Heart left ventricle (tissue), 13 donors: ENCODE results near the gene TMBIM1.

Experiments used
- POLR2A ChIP-seq, 2 donors: fragments of 450-650 bp; IDR thresholded peaks; one replicate each; pipeline ENCODE4 v1.6.1; 2017; ENCODE audit warnings: antibody characterized with exemption in 2 of 2, mild to moderate bottlenecking in 2 of 2, moderate library complexity in 2 of 2
- TF ChIP-seq, protein P1 (sequence below), 12 donors: fragments of 200-600 bp; sonication (generic) in 4 of 12; IDR thresholded peaks; one replicate each; pipeline versions ENCODE4 v1.5.0 to v1.8.0; 2018 to 2022; ENCODE audit warnings: antibody characterized with exemption in 12 of 12, mild to moderate bottlenecking in 5 of 12
- donor health status: ischemic (EF 13 %, LVEDD 7.1; RV severe dilation, severe dysfunction).
- donor health status: DM: no; HTN: yes; CAD: no.
- donor health status: DM: no; HTN: no; CAD: no.
- donor health status: ischemic (EF 25% LVEDD 6.9; RV normal size, moderate dysfunction).
- donor health status: ischemic (EF 25% LVEDD 5.7; RV mildly dilated, moderate dysfunction).
- donor health status: ischemic (EF 35%, LVEDD 5.7; RV mildly dilated, moderate dysfunction).
- donor health status: nonischemic (EF 11% LVEDD 7.7; RV severe dilation, severe dysfunction).
- donor health status: DM: yes; HTN: yes; CAD: no.
- donor health status: PGD.
- donor health status: ischemic (EF 29% LVEDD 5.4; RV normal size, mild dysfunction).
- donor health status: nonischemic (EF 23%, LVEDD 6.1; RV moderate dilation, normal function).

DNA sequence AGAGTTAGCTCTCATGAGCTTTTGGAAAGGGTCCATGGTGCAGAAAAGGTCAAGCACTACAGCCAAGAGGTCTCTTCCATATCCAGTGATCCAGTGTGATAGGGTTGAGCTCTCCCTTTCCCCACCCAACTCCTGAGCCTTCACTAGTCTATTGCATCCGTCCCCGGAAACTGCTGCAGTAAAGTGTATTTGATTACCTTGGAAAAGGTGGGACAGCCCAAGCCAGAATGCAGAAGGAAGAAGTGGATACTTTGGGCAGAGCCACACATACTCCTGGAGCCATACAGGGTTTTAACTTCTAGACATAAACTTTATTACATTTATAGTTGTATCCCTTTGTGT lies 18.4 kb downstream of the TMBIM1 start:
- TF ChIP-seq, protein P1, sequence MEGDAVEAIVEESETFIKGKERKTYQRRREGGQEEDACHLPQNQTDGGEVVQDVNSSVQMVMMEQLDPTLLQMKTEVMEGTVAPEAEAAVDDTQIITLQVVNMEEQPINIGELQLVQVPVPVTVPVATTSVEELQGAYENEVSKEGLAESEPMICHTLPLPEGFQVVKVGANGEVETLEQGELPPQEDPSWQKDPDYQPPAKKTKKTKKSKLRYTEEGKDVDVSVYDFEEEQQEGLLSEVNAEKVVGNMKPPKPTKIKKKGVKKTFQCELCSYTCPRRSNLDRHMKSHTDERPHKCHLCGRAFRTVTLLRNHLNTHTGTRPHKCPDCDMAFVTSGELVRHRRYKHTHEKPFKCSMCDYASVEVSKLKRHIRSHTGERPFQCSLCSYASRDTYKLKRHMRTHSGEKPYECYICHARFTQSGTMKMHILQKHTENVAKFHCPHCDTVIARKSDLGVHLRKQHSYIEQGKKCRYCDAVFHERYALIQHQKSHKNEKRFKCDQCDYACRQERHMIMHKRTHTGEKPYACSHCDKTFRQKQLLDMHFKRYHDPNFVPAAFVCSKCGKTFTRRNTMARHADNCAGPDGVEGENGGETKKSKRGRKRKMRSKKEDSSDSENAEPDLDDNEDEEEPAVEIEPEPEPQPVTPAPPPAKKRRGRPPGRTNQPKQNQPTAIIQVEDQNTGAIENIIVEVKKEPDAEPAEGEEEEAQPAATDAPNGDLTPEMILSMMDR (IDR thresholded peaks at IDR 0.05) = no peak
- TF ChIP-seq POLR2A (IDR thresholded peaks at IDR 0.05) = no peak
